Smooth muscle cell of the brain vasculature (primary cell): ENCODE measurements around the gene QRICH1.

Source experiments
- DNase-seq: peaks from one replicate; pipeline ENCODE4 v3.0.0-alpha.2; 2012; ENCODE audit warnings: low read depth, low spot score

Gene QRICH1, protein sequence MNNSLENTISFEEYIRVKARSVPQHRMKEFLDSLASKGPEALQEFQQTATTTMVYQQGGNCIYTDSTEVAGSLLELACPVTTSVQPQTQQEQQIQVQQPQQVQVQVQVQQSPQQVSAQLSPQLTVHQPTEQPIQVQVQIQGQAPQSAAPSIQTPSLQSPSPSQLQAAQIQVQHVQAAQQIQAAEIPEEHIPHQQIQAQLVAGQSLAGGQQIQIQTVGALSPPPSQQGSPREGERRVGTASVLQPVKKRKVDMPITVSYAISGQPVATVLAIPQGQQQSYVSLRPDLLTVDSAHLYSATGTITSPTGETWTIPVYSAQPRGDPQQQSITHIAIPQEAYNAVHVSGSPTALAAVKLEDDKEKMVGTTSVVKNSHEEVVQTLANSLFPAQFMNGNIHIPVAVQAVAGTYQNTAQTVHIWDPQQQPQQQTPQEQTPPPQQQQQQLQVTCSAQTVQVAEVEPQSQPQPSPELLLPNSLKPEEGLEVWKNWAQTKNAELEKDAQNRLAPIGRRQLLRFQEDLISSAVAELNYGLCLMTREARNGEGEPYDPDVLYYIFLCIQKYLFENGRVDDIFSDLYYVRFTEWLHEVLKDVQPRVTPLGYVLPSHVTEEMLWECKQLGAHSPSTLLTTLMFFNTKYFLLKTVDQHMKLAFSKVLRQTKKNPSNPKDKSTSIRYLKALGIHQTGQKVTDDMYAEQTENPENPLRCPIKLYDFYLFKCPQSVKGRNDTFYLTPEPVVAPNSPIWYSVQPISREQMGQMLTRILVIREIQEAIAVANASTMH

DNA sequence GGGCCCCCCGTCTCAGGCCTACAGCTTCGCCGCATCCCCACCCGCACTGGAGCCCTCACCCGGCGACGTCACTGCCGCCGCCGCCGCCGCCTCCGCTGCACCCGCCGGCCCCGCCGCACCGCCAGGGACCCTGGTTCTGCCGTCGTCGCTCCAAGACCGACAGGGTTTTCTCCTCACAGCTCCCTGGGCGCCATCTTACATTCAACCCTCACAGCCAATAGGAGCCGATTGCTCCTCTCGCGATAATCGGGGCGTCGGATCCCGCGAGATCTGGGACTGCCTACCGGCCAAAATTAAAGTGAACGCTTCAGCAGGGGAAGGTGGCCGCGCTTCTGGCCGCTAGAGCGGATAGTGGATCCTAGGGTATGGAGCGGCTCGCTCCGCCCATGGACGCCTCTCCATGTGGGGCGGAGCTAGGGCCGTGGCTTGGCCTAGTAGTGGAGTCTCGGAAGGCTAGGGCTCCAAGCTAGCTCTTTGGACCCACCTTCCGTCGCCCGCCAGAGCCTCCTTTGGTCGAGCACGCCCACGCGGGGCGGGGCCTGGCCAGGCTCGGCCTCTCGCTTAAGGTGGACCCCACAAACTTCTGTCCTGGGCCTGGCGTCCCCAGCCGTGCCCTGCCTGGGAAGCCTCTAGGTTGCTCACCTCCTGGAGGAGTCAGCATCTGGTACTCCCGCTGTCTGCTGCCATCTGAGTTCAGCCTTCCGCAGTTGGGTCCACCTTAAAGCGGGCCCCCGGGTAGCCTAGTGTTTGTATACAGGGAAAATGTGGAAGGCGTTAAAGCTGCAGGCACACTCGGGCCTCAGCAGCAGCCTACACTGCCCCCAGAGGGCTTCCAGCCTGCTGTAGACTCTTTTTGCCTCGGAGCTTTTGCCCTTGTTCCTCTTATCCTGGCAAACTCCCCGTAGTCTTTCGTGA lies at the start of gene QRICH1:
Gene QRICH1 (minus strand): TSS at position 219 of the 915 bp plus-strand sequence. CDS start 17,054 bp downstream, outside the sequence.
- peak; percentile 96 for DNase-seq

DNA sequence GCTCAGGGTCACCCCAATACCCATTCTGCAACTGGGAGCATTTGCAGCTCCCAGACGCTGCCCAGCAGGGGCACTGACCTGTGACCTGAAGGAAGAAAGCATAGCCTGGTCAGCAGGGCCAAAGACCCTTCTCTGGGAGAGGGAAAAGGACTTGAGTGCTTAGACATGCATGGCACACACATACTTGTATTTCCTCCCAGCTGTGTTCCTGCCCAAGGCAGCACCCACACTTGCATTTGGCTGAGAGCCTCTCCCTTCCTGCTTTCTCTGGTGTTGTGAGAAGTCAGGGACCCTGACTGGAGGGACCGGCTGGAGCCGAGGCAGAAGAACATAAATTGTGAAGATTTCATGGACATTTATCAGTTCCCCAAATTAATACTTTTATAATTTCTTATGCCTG lies 46.2 kb upstream of the QRICH1 start:
- DNase-seq: no peak

DNA sequence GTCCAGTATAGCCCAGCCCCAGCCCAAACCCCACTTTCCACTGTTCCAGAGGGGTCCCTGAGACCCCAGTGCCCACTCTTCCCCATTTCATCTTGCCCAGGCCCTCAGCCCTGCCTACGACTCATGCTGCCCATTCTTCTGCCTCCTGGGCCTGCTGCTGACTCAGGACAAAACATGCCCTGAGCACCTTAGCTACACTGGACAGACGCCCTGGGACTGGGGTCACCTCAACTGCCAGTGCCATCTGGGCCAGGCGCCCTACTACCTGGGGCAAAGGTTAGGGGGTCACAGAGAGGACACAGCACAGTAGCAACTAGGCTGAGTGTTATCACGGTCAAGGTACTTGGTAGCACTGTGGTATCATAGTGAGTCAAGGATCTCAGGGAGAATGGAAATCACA lies 41.6 kb upstream of the QRICH1 start:
- no peak for DNase-seq

DNA sequence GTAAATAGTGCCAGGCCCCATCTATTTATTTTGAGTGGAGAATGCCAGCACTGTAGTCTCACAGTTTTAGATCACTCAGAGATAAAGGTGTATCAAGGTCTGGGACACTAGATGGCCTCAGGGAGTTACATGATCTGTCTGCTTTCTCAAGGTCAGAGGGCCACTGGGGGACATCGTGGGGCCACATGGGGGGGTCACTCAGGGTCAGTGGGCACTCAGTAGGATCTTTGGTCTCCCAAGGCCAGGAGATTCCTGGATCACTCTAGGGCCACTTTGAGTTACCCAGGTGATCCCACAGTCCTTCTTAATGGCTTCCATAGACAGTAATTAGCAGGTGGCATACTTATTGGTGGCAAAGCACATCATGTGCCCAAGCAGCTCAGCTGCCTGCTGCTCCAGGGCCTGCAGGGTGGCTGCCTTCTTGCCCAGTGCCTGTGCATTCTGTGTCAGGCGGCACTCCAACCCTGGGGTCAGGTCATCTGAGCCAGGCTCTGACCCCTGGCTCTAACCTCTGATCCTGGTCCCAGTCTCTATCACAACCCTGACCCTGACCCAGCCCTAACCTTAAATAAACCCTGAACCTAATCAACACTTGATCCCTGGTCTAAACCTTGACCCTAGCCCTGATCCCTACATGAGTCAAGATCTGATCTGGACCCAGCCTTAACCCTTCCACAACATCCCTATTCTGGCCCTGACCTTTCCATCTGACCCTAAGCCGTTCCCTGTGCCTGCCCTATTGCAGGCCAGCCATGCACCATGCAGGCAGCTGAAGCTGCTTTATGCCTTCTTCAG lies 40.8 kb upstream of the QRICH1 start:
- no peak for DNase-seq

DNA sequence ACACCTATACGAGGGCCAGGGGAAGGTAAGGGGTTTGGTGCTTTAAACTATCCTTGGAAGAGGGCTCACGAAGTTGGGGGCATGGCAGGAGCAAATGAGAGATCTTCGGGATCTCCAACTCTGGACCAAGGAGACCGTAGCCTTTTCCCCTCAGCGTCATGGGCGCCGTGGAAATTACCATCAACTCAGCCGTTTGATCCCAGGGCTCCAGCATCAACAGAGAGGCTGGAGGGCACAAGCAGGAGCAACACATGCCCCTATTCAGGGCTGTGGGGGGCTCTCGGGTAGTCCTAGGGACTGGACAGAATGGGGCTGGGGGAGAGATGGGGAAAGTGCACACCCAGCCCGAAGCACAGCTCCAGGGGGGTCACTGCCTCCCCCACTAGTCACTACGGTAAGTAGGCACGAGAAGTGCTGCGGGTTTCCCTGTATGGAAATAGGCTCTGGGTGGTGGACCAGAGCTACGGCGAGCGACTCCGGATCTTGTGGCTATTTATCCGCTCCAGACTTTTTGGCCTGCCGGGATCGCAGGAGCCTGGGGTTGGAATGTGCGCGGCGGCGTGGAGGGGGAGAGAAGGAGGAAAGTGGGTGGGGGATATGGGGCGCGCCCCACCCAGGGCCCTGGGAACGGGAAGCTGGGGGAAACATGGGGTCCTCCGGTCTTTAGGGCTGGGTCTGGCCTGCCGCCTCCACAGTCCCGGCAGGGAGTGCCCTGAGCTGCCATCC lies 39.5 kb upstream of the QRICH1 start:
- DNase-seq: peak; percentile 74

DNA sequence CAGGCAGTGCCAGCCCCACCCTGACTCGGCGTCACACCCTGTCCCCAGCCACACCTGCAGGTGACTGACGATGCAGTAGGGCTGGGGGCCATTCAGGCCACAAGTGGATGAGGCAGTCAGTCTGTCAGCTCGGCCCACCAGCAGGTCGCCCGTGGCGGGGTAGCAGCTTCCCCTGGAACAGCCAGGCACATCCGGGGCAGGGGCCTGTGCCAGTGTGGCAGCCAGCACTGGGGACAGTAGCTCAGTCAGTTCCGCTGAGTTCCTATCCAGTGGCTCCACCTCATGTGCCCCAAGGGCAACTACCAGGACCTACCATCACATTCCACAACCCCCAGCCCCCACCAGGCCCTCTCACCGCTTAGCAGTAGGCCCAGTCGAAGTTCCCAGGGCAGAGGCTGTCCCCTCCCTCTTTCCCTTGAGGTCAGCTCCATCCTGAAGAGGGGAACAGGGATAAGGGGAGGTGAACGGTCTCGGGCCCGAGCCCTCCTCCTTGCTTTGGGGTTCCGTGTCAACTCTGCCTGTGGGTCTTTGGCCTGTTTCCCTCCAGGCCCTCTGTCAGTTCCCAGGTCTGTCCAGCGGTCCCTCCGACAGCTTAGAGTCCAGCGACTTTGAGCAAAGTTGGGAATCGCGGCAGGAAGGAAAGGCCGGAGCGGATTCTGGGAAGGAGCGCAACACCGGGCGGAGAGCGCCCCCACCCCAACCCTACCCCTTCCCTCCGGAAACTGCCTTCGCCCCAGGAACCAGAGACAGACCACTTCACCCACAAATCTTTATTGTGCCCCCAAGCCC lies 38.8 kb upstream of the QRICH1 start, which contains the start of gene LAMB2:
Gene LAMB2 (minus strand): TSS at position 614 of the 789 bp plus-strand sequence. CDS start 183 bp downstream, at position 431.
- DNase-seq: peak; percentile 68

DNA sequence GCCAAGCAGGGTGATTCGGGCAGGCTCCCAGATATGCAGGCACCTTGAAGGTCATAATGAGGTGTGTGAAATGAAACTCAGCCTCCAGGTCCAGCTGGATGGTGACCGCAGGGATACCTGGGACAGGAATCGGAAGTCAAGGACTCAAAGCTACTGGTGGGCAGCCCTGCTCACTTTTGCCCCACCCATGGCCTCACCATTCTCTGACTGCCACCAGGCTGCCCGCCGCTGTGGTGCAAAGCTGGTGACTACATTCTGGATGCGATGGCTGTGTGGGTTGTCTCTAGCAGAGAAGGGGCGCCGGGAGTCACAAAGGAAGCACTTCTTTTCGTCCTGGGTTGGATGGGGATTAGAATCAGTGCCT lies 38.2 kb upstream of the QRICH1 start:
- DNase-seq: no peak

DNA sequence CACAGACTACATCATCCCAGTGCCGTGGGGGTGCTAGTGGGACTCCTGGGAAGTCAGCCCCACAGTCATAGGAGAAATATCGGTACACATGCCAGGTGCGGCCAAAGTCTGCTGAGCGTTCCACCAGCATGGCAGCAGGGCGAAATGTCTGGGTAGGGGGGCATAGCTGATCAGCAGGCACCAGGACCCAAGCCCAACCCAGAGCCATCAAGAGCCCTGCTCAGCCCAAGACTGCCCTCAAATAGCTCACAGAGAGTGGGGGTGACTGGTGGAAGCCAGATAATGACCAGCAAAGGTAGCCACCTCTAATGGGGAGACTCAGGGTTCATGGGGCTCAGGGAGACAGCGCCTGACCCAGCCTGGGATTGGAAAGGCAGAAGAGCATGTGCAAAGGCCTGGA lies 37.7 kb upstream of the QRICH1 start:
- DNase-seq: no peak

DNA sequence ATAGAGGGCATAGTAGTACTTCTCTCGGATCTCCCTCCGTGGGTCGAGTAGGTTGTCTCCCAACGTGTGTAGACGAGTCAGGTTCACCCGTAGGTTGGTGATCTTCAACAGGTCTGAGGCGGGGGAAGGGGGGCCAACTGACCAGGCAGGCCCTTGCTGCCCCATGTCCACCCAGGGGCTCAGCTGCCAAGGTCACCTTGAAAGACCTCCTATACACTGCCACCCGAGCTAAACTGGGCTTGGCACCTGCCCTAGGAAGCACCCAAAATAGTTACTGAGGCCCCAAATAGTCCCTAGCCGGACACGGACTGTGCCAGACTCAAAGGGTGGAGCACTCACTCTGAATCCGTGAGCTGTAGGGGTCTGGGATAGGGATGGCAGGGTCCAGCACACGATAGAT lies 37.2 kb upstream of the QRICH1 start:
- no peak for DNase-seq

DNA sequence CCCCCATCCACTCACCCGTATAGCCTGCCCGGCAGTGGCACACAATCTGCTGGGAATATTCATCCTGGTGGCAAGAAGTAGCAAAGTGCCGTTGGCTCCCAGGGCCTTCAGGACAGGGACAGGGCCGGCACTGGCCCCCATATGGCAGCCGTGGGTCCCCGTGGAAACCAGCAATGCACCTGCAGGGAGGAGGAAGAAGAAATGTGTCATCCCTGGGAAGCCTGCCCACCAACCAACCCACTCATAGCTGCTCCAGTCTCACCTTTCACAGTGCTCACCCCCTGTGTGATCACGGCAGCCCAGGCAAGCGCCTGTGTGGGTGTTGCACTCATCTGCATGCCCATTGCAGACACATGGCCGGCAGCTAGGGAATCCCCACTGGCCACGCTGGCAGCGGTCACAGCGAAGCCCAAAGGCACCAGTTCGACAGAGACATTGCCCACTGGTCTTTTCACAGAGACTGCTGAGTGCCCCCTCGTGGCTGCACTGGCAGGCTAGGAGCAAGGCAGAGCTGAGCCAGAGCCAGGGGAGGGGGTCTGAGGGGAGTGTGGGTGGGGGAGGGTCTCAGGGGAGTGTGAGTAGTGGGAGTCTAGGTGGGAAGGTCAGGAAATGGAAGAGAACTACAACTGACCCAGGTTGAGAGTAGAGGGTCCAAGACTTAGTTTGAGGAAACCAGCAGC lies 31.3 kb upstream of the QRICH1 start:
- no peak for DNase-seq

DNA sequence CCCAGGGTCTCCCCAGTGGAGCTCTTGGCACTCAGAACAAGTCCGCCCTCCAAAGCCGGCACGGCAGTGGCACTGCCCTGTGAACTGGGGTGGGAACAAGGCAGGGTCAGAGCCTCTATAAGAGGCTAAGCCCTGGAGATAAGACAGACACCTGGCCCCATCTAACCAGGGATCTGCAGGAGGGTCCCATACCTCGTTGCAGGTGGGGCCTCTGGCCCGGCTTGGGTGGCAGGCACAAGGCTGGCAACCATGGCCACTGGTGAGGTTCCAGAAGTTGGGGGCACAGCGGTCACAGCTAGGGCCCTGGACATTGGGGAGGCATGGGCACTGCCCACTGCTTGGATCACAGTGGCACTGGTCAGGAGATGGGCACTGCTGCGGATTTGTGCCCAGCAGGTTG lies 30.3 kb upstream of the QRICH1 start:
- DNase-seq: no peak

DNA sequence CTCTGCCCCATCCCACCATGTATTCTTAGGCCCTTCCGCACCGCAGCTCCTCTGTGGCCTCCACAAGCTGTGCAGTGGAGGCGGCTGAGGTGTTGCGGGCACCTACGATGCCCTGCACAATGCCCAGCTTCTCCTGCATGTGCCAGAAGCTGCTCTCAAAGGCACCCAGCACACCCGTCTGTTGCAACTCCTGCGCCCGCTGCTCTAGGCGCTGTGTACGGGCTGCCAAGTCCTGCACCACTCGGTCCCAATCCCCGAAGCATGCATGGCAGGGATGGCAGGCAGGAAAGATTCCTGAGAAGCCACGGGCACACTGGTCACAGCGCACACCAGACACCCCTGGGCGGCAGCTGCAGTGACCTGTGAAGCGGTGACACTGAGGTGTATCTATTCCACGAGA lies 29.8 kb upstream of the QRICH1 start:
- DNase-seq: no peak

DNA sequence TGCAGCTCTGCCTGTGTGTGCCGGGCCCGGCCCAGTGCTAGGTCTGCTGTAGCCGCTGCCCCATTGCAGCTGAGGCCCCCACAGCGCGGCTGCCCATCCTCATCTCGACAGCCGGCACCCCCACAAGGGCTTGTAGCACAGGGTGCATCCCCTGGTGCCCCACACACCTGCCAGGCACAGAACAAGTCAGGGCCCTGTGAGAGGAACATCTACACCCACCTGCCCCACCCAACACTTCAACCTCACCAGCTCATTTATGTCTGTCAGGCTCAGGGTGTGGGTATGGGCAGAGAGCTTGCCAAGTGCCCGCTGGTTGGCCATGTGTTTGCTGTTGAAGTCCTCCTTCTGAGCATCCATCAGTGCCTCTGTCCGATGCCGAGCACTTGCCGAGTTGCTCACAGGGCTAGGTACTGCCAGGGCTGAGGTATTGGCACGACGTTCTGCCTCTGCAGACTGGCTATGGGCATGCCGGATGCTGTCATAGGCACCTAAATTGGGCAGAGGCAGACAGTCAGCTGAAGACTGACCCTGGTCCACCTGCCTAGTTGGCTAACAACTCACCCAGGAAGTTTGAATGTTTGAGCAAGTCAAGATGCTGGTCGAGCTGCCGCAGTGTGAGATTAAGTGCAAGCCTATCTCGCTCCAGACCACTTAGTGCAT lies 29.1 kb upstream of the QRICH1 start:
- DNase-seq: no peak

DNA sequence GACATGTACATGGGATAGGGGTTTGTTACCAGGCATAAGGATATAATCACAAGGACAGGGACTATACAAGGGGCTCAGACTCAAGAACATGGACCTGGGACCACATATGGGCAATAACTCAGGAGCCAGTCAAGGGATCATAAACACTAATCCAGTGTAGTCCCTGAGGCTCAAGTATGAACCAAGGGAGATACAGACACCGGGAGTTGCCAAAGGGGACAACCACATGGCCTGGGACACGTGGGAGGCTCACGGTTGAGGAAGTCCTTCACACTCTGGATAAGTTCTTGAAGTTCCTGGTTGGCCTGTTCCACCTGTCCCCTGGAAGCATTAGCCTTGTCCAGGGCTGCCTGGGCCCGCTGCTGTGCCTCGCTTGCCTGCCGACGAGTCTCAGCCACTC lies 28.6 kb upstream of the QRICH1 start:
- no peak for DNase-seq

DNA sequence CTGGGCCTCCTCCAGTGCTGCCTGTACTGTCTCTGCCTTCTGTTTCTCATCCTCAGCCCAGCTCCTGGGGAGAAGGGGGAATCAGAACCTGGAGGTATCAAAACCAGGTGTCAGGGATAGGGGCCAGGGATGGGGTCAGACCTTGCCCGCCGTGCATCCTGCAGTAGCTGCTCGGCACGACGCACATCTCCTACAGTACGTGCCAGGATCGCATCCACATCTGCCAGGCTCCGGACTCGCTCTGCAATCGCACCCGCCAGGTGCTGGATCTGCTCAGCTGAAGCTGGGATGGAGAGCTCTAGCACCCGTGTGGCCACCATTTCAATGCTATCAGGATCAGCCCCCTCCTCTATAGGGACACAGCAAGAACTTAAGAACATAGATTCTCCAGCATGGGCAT lies 28.2 kb upstream of the QRICH1 start:
- no peak for DNase-seq

DNA sequence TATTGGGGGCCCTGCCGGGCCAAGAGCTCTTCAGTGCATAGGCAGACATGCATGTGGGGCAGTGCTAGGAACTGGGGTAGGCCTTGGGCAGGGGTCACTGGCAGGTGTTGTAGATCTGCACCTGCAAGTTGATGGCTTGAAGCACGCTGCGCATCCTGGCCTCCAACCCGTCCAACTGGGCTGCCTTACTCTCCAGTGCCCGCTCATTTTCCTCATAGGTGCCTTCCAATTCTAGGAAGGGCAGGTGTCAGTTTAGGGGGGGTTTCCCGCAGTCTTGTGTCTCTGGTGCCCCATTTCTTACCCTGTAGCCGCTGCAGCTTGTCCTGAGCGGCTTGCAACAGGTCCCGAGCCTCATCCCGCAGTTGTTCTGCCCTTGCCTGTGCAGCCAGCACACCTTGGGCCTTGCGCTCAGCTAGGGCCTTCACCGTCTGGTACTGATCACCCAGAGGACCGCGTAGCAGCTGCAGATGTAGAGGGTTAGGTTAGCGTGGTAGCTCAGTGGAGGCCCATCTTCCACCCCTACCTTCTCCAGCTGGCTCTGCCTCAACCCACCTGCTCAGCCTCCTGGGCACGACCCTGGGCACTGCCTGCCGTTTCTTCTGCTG lies 27.4 kb upstream of the QRICH1 start:
- no peak for DNase-seq

DNA sequence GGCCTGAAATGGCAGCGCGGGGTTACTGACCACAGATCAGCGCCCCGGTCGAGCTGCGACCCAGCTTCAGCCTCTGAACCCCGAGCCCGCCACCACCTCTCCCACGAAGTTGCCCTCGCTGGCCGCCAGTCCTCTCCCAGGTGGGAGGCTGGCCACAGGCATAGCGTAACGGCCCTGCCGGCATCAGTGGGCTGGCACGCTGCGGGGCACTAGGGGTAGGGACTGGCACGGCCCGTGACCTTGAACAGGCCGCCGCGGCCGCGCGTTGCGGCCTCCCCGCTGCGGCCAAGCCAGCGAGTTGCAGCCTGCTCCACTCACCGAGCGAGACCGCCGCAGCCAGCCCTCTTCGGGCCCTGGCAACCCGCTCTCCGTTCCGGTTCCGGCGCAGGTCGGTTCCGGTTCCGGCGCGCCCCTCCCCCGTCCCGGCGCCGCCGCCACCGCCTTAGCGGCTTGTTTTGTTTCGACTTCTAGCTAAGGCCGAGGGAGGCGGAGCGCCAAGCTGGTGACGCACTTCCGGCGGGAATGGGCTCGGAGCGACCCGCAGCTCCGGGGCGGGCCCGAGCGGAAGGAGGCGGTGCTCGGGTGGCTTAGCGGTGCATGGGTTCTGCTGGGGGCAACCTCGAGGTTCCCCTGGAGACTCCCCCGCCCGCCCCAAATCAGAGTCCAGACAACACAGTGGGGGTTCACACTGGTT lies 26.7 kb upstream of the QRICH1 start, which contains the start of gene USP19:
Gene USP19 (minus strand): TSS at position 386 of the 694 bp plus-strand sequence. CDS start 1,678 bp downstream, outside the sequence.
- DNase-seq: peak; percentile 77
